Measurements from ENCODE around the gene MEGF6. TPM values are rescaled to one million over a fixed set of nuclear protein-coding genes. Genes with fewer than 3 reads are reported as not detected.

The MEGF6 gene
- total RNA-seq, 8 experiments from 2014 or later = 0.40 to 14.0 (median 2.0) TPM

- Histone ChIP-seq H3K4me1 (replicated peaks in 1 of 2) (peaks cover 13 to 18% of the 10 kb centered on the region in 2 donors), H3K27ac (no peak overlapping the region), H3K4me3 (no peak overlapping the region)
- peak in 4 of 8 experiments; percentile 1 to 32 (median 12) for ATAC-seq (replicated peaks in 6 of 8)
- 79 to 81% (median 80%) methylated on average over 5 to 7 of the region's 36 CpGs; no CpG with 5 or more reads in 7 of the 10 experiments for WGBS, 10 experiments
- in situ Hi-C loops (cut with MboI; ENCODE audit: low pct_unique_long_range_greater_than_20kb in 2 of 9, low sequenced_read_pairs in 9 of 9, unreplicated experiment in 9 of 9) = no loop called here
These were observed 115.2 kb downstream of the MEGF6 start for GRCh38 chr1:3495776-3496745.

- Histone ChIP-seq H3K4me3 (no peak overlapping the region), H3K4me1 (replicated peaks in 1 of 2) (peaks cover 13 to 18% of the 10 kb centered on the region in 2 donors), H3K27ac (no peak overlapping the region)
- ATAC-seq (replicated peaks in 6 of 8) = no peak
- whole genome bisulfite sequencing, 10 experiments = 80 to 90% (median 86%) methylated on average over 3 to 15 of the region's 34 CpGs; no CpG with 5 or more reads in 4 of the 10 experiments
- in situ Hi-C loops (cut with MboI; ENCODE audit: low pct_unique_long_range_greater_than_20kb in 2 of 9, low sequenced_read_pairs in 9 of 9, unreplicated experiment in 9 of 9) = loop anchor here in 1 of 9 experiments (5.0 kb wide), 1 partner anchor 128 kb away; no protein-coding TSS in a partner anchor
These were observed 116.7 kb downstream of the MEGF6 start for GRCh38 chr1:3494321-3495308.

- Histone ChIP-seq H3K4me1 (replicated peaks in 1 of 2) (peaks cover 8 to 11% of the 10 kb centered on the region in 2 donors), H3K27ac (no peak overlapping the region), H3K4me3 (no peak overlapping the region)
- WGBS, 10 experiments = 74 to 100% (median 92%) methylated on average over 1 to 7 of the region's 17 CpGs; no CpG with 5 or more reads in 6 of the 10 experiments
- in situ Hi-C loops (cut with MboI; ENCODE audit: low pct_unique_long_range_greater_than_20kb in 2 of 9, low sequenced_read_pairs in 9 of 9, unreplicated experiment in 9 of 9) = loop anchor here in 1 of 9 experiments (5.0 kb wide), 1 partner anchor 130 kb away; no protein-coding TSS in a partner anchor
- ATAC-seq (replicated peaks in 6 of 8) = no peak
These were observed 118.6 kb downstream of the MEGF6 start for GRCh38 chr1:3492545-3493246.

- in situ Hi-C loops (cut with MboI; ENCODE audit: low pct_unique_long_range_greater_than_20kb in 2 of 9, low sequenced_read_pairs in 9 of 9, unreplicated experiment in 9 of 9) = loop anchor here in 1 of 9 experiments (5.0 kb wide), 1 partner anchor 131 kb away; no protein-coding TSS in a partner anchor
- WGBS, 10 experiments = 0 to 100% (median 51%) methylated on average over 1 to 11 of the region's 41 CpGs; no CpG with 5 or more reads in 5 of the 10 experiments
- ATAC-seq (replicated peaks in 6 of 8) = peak; percentile 72 to 97 (median 80)
- no peak overlapping the region for H3K27ac ChIP-seq
- peaks cover 6 to 10% of the 10 kb centered on the region in 2 donors for H3K4me1 ChIP-seq (replicated peaks in 1 of 2)
- H3K4me3 ChIP-seq = no peak overlapping the region
These were observed 119.7 kb downstream of the MEGF6 start for GRCh38 chr1:3491291-3492246.

- in situ Hi-C loops (cut with MboI; ENCODE audit: low pct_unique_long_range_greater_than_20kb in 2 of 9, low sequenced_read_pairs in 9 of 9, unreplicated experiment in 9 of 9) = loop anchor here in 1 of 9 experiments (5.0 kb wide), 1 partner anchor 132 kb away; no protein-coding TSS in a partner anchor
- H3K4me3 ChIP-seq = no peak overlapping the region
These were observed 121.1 kb downstream of the MEGF6 start for GRCh38 chr1:3490046-3490745.

GRCh38 chr1:3488432-3488831, 122.9 kb downstream of the MEGF6 start:
- H3K27ac ChIP-seq = no peak overlapping the region
- peaks cover 10% of the 10 kb centered on the region in 2 donors for H3K4me1 ChIP-seq (replicated peaks in 1 of 2)
- in situ Hi-C loops (cut with MboI; ENCODE audit: low pct_unique_long_range_greater_than_20kb in 2 of 9, low sequenced_read_pairs in 9 of 9, unreplicated experiment in 9 of 9) = no loop called here
- 73 to 97% (median 87%) methylated on average over 2 to 4 of the region's 4 CpGs for WGBS, 10 experiments
- no peak overlapping the region for H3K4me3 ChIP-seq
- no peak for ATAC-seq (replicated peaks in 6 of 8)

More at GRCh38 chr1:3490046-3490745, 121.1 kb downstream of the MEGF6 start:
- no peak for ATAC-seq (replicated peaks in 6 of 8)
- Histone ChIP-seq H3K27ac (no peak overlapping the region), H3K4me1 (replicated peaks in 1 of 2) (peaks cover 6 to 10% of the 10 kb centered on the region in 2 donors)
- WGBS, 10 experiments = 71 to 94% (median 83%) methylated on average over 4 to 12 of the region's 23 CpGs; no CpG with 5 or more reads in 6 of the 10 experiments

- 26 to 100% (median 87%) methylated on average over 1 to 14 of the region's 14 CpGs for WGBS, 10 experiments
- in situ Hi-C loops (cut with MboI; ENCODE audit: low pct_unique_long_range_greater_than_20kb in 2 of 9, low sequenced_read_pairs in 9 of 9, unreplicated experiment in 9 of 9) = no loop called here
- no peak for ATAC-seq (replicated peaks in 6 of 8)
- Histone ChIP-seq H3K27ac (no peak overlapping the region), H3K4me1 (replicated peaks in 1 of 2) (peaks cover 0 to 9% of the 10 kb centered on the region in 2 donors), H3K4me3 (no peak overlapping the region)
These were observed 126.3 kb downstream of the MEGF6 start for GRCh38 chr1:3485016-3485415.

- H3K4me1 ChIP-seq (replicated peaks in 1 of 2) = peaks cover 0 to 9% of the 10 kb centered on the region in 2 donors
- H3K27ac ChIP-seq = no peak overlapping the region
- H3K4me3 ChIP-seq = no peak overlapping the region
- in situ Hi-C loops (cut with MboI; ENCODE audit: low pct_unique_long_range_greater_than_20kb in 2 of 9, low sequenced_read_pairs in 9 of 9, unreplicated experiment in 9 of 9) = no loop called here
- ATAC-seq (replicated peaks in 6 of 8) = peak; percentile 34 to 82 (median 50)
- WGBS, 10 experiments = 4 to 54% (median 37%) methylated on average over 3 to 16 of the region's 31 CpGs; no CpG with 5 or more reads in 4 of the 10 experiments
These were observed 127.4 kb downstream of the MEGF6 start for GRCh38 chr1:3483801-3484444.

GRCh38 chr1:3483380-3483779, 127.9 kb downstream of the MEGF6 start:
- Histone ChIP-seq H3K4me3 (no peak overlapping the region), H3K4me1 (replicated peaks in 1 of 2) (peaks cover 0 to 9% of the 10 kb centered on the region in 2 donors), H3K27ac (no peak overlapping the region)
- WGBS, 10 experiments = 60 to 81% methylated on average over 1 to 5 of the region's 14 CpGs; no CpG with 5 or more reads in 8 of the 10 experiments
- peak in 2 of 8 experiments; percentile 3 to 14 for ATAC-seq (replicated peaks in 6 of 8)
- in situ Hi-C loops (cut with MboI; ENCODE audit: low pct_unique_long_range_greater_than_20kb in 2 of 9, low sequenced_read_pairs in 9 of 9, unreplicated experiment in 9 of 9) = no loop called here

GRCh38 chr1:3482378-3482849, 128.9 kb downstream of the MEGF6 start:
- 0 to 78% (median 70%) methylated on average over 2 to 6 of the region's 18 CpGs; no CpG with 5 or more reads in 6 of the 10 experiments for WGBS, 10 experiments
- in situ Hi-C loops (cut with MboI; ENCODE audit: low pct_unique_long_range_greater_than_20kb in 2 of 9, low sequenced_read_pairs in 9 of 9, unreplicated experiment in 9 of 9) = no loop called here
- Histone ChIP-seq H3K27ac (no peak overlapping the region), H3K4me1 (replicated peaks in 1 of 2) (peaks cover 0 to 9% of the 10 kb centered on the region in 2 donors), H3K4me3 (no peak overlapping the region)
- ATAC-seq (replicated peaks in 6 of 8) = peak; percentile 24 to 62 (median 34)

Measured in motor neuron (in vitro differentiated cells).